MG63 (cell line): ENCODE measurements around the gene GALNT2. TPM values are rescaled to one million over a fixed set of nuclear protein-coding genes. Genes with fewer than 3 reads are reported as not detected.

Source experiments
- DNase-seq: peaks from one replicate; pipeline ENCODE4 v3.0.0-alpha.2; 2020
- H3K27me3 ChIP-seq: fragments of 250-450 bp; sonication (Bioruptor Pico); 2 replicates; pipeline ENCODE4 v1.5.1; 2020; ENCODE audit warnings: mild to moderate bottlenecking, moderate library complexity
- H3K36me3 ChIP-seq: fragments of 250-450 bp; sonication (Bioruptor Pico); 2 replicates; pipeline ENCODE4 v1.5.1; 2020; ENCODE audit warnings: mild to moderate bottlenecking, moderate library complexity
- H3K4me3 ChIP-seq: fragments of 250-450 bp; sonication (Bioruptor Pico); 2 replicates; pipeline ENCODE4 v1.5.1; 2020; ENCODE audit warnings: mild to moderate bottlenecking, moderate library complexity
- H3K9me3 ChIP-seq: fragments of 250-450 bp; sonication (Bioruptor Pico); 2 replicates; pipeline ENCODE4 v1.5.1; 2020; ENCODE audit warnings: mild to moderate bottlenecking, moderate library complexity
- total RNA-seq: library from RNA; depleted of rRNA; stranded (reverse); fragments of >200 nt; shearing (Covaris generic); gene quantifications from 2 replicates; pipeline ENCODE4 v1.2.3, GENCODE V29; 2014; ENCODE audit warnings: low replicate concordance

The GALNT2 gene
- total RNA-seq, 1 experiment from 2014 or later = 149 TPM

GRCh38 chr1:230167419-230167852 is 100.4 kb downstream of the GALNT2 start:
- no peaks in the 10 kb centered on the region for H3K9me3 ChIP-seq
- no peak overlapping the region for H3K4me3 ChIP-seq
- DNase-seq = peak; percentile 52
- H3K27me3 ChIP-seq = no peaks in the 10 kb centered on the region
- no peaks in the 10 kb centered on the region for H3K36me3 ChIP-seq

GRCh38 chr1:230169454-230170152 is 102.6 kb downstream of the GALNT2 start:
- Histone ChIP-seq H3K36me3 (no peaks in the 10 kb centered on the region), H3K4me3 (no peak overlapping the region), H3K27me3 (no peaks in the 10 kb centered on the region), H3K9me3 (no peaks in the 10 kb centered on the region)
- no peak for DNase-seq

DNA sequence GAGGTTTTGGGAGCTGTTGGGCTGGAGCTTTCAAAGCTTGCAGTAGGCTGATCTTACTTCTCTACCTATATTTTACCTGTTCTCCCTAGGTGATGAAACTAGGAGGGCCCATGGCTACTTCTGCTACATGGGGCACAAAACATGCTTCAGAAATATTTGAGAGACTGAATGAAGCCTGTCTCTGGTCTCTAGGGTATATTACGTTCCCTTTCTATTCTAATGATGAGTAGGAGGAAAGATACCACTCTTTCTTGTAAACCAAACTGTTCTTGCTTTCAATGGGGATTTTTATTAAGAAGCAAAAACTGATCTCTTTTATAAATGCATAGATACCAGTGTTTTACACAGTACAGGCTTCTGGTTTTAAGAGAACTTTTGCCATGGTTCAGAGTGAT is 103.1 kb downstream of the GALNT2 start:
- H3K4me3 ChIP-seq = no peak overlapping the region
- no peaks in the 10 kb centered on the region for H3K36me3 ChIP-seq
- H3K27me3 ChIP-seq = no peaks in the 10 kb centered on the region
- no peak for DNase-seq
- no peaks in the 10 kb centered on the region for H3K9me3 ChIP-seq

GRCh38 chr1:230170622-230171021 is 103.6 kb downstream of the GALNT2 start:
- no peak for DNase-seq
- Histone ChIP-seq H3K9me3 (no peaks in the 10 kb centered on the region), H3K27me3 (no peaks in the 10 kb centered on the region), H3K4me3 (no peak overlapping the region), H3K36me3 (no peaks in the 10 kb centered on the region)

GRCh38 chr1:230171356-230172015 is 104.4 kb downstream of the GALNT2 start:
- Histone ChIP-seq H3K4me3 (no peak overlapping the region), H3K9me3 (no peaks in the 10 kb centered on the region), H3K36me3 (no peaks in the 10 kb centered on the region), H3K27me3 (no peaks in the 10 kb centered on the region)
- peak; percentile 80 for DNase-seq

GRCh38 chr1:230172016-230172537 is 105.0 kb downstream of the GALNT2 start:
- H3K4me3 ChIP-seq = no peak overlapping the region
- H3K36me3 ChIP-seq = no peaks in the 10 kb centered on the region

DNA sequence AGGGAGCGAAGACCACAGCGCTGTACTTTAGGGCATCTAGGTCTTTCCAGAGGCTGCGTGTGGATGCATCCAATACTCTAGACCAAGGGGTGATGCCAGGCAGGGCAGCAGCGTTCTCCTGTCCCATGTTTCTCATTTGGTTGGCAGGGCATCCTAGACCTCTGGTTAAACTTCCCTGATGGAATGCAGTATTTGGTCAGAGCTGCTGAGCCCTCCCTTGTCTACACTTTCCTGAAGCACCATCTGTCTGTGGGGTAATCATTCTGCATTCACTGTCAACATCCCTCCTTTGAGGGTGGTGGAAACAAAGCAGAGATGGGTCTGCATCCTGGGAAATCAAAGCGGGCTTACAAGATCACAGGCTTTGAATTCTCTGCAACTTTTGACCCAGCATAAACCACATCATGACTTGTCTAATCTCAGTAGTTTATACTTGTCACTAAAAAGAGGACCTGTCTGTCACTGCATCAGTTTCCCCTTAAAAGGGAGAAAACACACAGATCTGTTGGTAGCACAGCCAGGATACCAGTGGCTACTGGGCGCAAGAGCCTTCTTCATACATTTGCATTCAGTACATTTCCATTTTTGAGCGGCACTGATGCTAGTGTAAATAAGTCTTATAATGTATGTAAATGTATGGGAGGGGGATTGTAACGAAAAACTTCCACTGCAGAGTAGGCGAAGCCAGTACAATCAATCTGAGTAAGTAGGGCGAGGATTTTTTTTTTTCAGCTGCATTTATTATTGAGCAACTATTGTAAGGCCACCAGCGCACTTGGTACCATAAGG is 106.3 kb downstream of the GALNT2 start:
- Histone ChIP-seq H3K27me3 (no peaks in the 10 kb centered on the region), H3K9me3 (no peaks in the 10 kb centered on the region), H3K36me3 (peaks cover 8% of the 10 kb centered on the region; the same call in 1 of the 2 replicates), H3K4me3 (no peak overlapping the region)
- no peak for DNase-seq

More at GRCh38 chr1:230172016-230172537, 105.0 kb downstream of the GALNT2 start:
- Histone ChIP-seq H3K27me3 (no peaks in the 10 kb centered on the region), H3K9me3 (no peaks in the 10 kb centered on the region)
- no peak for DNase-seq

DNA sequence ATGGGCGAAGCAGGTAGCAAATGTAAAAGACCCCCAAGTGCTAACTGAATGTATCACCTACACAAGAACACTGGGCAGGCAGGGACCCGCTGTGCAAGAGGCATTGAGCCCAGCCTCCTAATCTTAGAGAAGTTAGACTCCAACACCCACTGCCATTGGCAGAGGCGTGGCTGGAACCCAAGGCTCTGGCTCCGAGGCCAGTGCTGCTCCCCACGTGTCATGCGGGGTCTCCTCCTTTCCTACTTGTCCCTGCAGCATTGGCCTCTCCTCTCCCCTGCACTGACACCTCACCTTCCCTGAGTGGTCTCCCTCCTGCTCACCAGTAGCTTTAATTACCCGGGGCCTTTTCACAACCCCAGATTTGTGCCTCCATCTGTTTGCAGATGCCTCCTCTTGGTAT is 107.0 kb downstream of the GALNT2 start:
- Histone ChIP-seq H3K27me3 (no peaks in the 10 kb centered on the region), H3K36me3 (peaks cover 12% of the 10 kb centered on the region), H3K4me3 (no peak overlapping the region), H3K9me3 (no peaks in the 10 kb centered on the region)
- no peak for DNase-seq

DNA sequence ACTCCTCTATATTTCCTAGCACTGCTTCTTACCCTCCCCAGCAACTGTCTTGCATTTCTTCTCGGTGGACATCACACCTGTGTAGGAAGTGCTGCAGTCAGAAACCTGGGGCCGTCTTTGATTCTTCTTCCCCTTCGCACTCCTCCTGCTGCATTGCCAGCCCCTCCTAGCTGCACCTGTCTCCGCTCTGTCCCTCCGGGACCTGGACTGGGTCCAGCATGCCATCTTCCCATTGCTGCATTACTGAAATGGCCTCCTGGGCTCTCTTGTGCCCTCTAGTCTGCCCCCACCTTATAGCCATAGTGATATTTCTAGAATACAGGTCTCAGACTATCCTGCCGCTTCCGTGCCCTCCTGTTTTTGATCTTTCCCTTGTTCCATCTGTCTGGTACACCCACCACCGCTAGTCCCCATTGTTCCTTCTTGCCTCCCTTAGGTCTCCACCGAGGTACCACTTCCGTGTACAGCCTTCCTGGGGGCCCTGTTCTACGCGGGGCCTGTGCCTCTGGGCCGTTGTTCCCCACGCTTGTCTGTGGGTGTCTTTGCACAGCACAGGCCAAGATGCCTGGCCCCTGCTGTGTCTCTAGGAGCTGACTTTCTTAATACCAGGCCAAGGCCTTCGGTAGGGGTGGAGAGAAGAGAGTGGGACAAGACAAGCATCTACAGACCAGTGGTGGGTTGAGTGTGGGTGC is 107.6 kb downstream of the GALNT2 start:
- Histone ChIP-seq H3K27me3 (no peaks in the 10 kb centered on the region), H3K36me3 (peaks cover 18% of the 10 kb centered on the region), H3K9me3 (no peaks in the 10 kb centered on the region), H3K4me3 (no peak overlapping the region)
- no peak for DNase-seq

- Histone ChIP-seq H3K36me3 (peaks cover 22% of the 10 kb centered on the region), H3K4me3 (no peak overlapping the region), H3K9me3 (no peaks in the 10 kb centered on the region), H3K27me3 (no peaks in the 10 kb centered on the region)
- no peak for DNase-seq
Observed at GRCh38 chr1:230175163-230175747, 108.2 kb downstream of the GALNT2 start.

DNA sequence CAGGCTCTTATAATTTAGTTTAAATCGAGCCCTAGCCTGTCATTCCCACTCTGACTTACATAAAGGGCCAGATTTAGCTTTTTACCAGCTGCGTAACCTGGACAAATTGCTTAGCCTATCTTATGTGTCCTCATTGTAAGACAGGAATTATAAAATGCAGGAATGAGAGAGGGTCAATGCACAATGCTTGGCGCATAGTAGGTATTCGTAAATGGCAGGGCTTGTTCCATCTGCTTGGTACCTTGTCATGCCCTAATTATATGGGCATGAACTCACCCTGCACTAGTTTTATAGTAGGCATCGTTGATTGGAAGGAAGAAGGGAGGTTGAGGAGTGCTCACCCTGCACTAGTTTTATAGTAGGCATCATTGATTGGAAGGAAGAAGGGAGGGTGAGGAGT is 108.8 kb downstream of the GALNT2 start:
- Histone ChIP-seq H3K36me3 (peaks cover 27% of the 10 kb centered on the region), H3K27me3 (no peaks in the 10 kb centered on the region), H3K9me3 (no peaks in the 10 kb centered on the region), H3K4me3 (no peak overlapping the region)
- no peak for DNase-seq

DNA sequence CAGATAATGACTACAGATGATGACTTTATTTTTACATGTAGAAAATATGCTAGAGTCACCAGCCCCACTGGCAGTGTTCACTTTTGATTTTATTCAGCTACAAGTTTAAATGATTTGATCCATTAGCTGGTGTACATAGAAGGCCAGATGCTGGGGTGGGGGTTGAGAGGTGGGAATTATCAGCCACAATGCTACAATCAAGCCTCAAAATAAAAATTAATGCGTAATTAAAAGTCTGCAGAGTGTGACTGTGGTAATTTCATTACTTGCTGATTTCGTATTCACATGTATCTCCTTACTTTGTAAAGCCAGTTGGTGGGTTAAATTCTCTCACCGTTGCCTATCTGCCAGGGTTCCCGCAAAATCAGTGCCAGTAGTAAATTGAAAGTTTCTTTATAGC is 109.3 kb downstream of the GALNT2 start:
- Histone ChIP-seq H3K4me3 (peak overlapping the region; percentile 15), H3K36me3 (peaks cover 31% of the 10 kb centered on the region), H3K9me3 (no peaks in the 10 kb centered on the region), H3K27me3 (no peaks in the 10 kb centered on the region)
- no peak for DNase-seq

DNA sequence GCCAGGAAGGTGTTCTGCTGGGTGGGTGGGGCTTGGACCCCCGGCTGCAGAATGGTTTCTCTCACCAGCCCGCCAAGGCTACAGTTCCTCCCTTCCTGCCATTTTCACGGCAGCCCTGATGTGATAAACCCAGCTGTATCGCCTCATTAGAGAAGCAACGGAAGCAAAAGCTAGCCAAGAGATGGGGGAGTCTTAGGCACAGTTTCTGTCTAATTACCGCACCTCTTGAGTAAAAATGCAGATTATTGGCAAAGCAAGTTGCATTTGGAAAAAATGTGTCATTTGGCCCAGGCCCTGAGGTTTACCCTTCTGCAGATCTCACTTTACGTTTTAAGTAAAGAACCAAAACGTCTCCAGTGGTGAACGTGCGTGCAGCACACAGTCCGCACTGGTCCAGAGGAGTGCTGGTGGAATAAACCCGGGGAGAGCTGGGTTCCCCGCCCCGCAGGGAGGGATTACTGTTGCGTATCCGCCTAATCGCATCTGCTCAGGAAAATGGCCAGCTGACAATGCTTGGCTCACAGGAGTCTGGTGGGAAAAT is 109.9 kb downstream of the GALNT2 start:
- peak; percentile 90 for DNase-seq
- Histone ChIP-seq H3K27me3 (no peaks in the 10 kb centered on the region), H3K4me3 (peak overlapping the region; percentile 15), H3K36me3 (peaks cover 31% of the 10 kb centered on the region), H3K9me3 (no peaks in the 10 kb centered on the region)

GRCh38 chr1:230179249-230179648 is 112.2 kb downstream of the GALNT2 start:
- Histone ChIP-seq H3K27me3 (no peaks in the 10 kb centered on the region), H3K4me3 (no peak overlapping the region), H3K9me3 (no peaks in the 10 kb centered on the region), H3K36me3 (peaks cover 37% of the 10 kb centered on the region)
- no peak for DNase-seq

- peaks cover 27% of the 10 kb centered on the region for H3K36me3 ChIP-seq
- H3K9me3 ChIP-seq = no peaks in the 10 kb centered on the region
- DNase-seq = no peak
- no peaks in the 10 kb centered on the region for H3K27me3 ChIP-seq
- no peak overlapping the region for H3K4me3 ChIP-seq
Observed at GRCh38 chr1:230185076-230186001, 118.3 kb downstream of the GALNT2 start.
